SH-SY5Y (cell line): ENCODE measurements around the gene SULT1C4.

Experiments used
- GATA2 ChIP-seq: IDR thresholded peaks from 2 replicates; pipeline ENCODE4 v1.6.1; 2011; ENCODE audit warnings: mild to moderate bottlenecking, low read depth, low read length
- GATA3 ChIP-seq: IDR thresholded peaks from 2 replicates; pipeline ENCODE4 v1.6.1; 2011; ENCODE audit warnings: low read depth, mild to moderate bottlenecking, low read length, moderate library complexity

- TF ChIP-seq GATA2: no peak
- TF ChIP-seq GATA3: no peak
Observed at GRCh38 chr2:108360776-108361468, 16.8 kb upstream of the SULT1C4 start.
